HFFc6 (cell line): ENCODE data around the gene HSDL1. TPM values are rescaled to one million over a fixed set of nuclear protein-coding genes. Genes with fewer than 3 reads are reported as not detected.
"Not testable (repeated sequence)": the region's sequence is repeated elsewhere in the genome, so short reads cannot be mapped to it uniquely, and the experiment has no call there.

Experiments used
- DNase-seq: peaks from one replicate; pipeline ENCODE4 v3.0.0-alpha.2; 2018
- H3K27ac Mint-ChIP-seq: 2 replicates; pipeline ENCODE4 v1.8.0; 2020; ENCODE audit warnings: mild to moderate bottlenecking, mixed read lengths
- H3K27me3 Mint-ChIP-seq: 2 replicates; pipeline ENCODE4 v1.8.0; 2021; ENCODE audit warnings: mild to moderate bottlenecking, moderate library complexity, mixed read lengths; ENCODE audit not compliant: insufficient read depth
- H3K36me3 Mint-ChIP-seq: 2 replicates; pipeline ENCODE4 v1.8.0; 2021; ENCODE audit warnings: low read depth, mixed read lengths
- H3K4me1 Mint-ChIP-seq: 2 replicates; pipeline ENCODE4 v1.8.0; 2020; ENCODE audit warnings: low read depth, mixed read lengths
- H3K4me3 Mint-ChIP-seq: 2 replicates; pipeline ENCODE4 v1.8.0; 2020; ENCODE audit warnings: mild to moderate bottlenecking, moderate library complexity, mixed read lengths
- H3K9me3 Mint-ChIP-seq: 2 replicates; pipeline ENCODE4 v1.8.0; 2020; ENCODE audit warnings: mild to moderate bottlenecking, mixed read lengths
- CTCF ChIP-seq: fragments of 200-600 bp; sonication (generic); IDR thresholded peaks from 2 replicates; pipeline ENCODE4 v1.5.0; 2021; ENCODE audit warnings: antibody characterized with exemption, mild to moderate bottlenecking
- total RNA-seq, 6 experiments: library from RNA; stranded (reverse); fragmentation: NEBNext Ultra II Directional; extraction: Animal tissue kit (Norgen Biotek cat#: 25700); gene quantifications; 2 replicates in 1 of 6; 3 replicates in 5 of 6; pipeline ENCODE4 v1.2.3, GENCODE V29; 2021

HSDL1 gene
- total RNA-seq, 6 experiments from 2014 or later = 14.8 to 18.8 (median 17.2) TPM

- no peak overlapping the region for H3K27ac Mint-ChIP-seq
- 0 out of 2 replicates have a peak, but pooled peaks cover 3% of the 10 kb centered on the region for H3K36me3 Mint-ChIP-seq
- DNase-seq = no peak
- H3K4me3 Mint-ChIP-seq = no peak overlapping the region
- peaks cover 7% of the 10 kb centered on the region; the same call in 1 of the 2 replicates for H3K4me1 Mint-ChIP-seq
- H3K27me3 Mint-ChIP-seq = no peaks in the 10 kb centered on the region
- H3K9me3 Mint-ChIP-seq = no peaks in the 10 kb centered on the region
- TF ChIP-seq CTCF = no peak
These were observed 24.0 kb downstream of the HSDL1 start for GRCh38 chr16:84121007-84121406.

GRCh38 chr16:84120023-84120422 lies 25.0 kb downstream of the HSDL1 start:
- no peak overlapping the region for H3K27ac Mint-ChIP-seq
- H3K4me3 Mint-ChIP-seq = no peak overlapping the region
- H3K27me3 Mint-ChIP-seq = no peaks in the 10 kb centered on the region
- H3K4me1 Mint-ChIP-seq = peaks cover 15% of the 10 kb centered on the region
- H3K36me3 Mint-ChIP-seq = 0 out of 2 replicates have a peak, but pooled peaks cover 8% of the 10 kb centered on the region
- no peak for TF ChIP-seq CTCF
- no peak for DNase-seq
- no peaks in the 10 kb centered on the region for H3K9me3 Mint-ChIP-seq

- Mint-ChIP-seq H3K4me1 (peaks cover 16% of the 10 kb centered on the region), H3K36me3 (0 out of 2 replicates have a peak, but pooled peaks cover 8% of the 10 kb centered on the region), H3K4me3 (no peak overlapping the region), H3K9me3 (no peaks in the 10 kb centered on the region), H3K27ac (no peak overlapping the region), H3K27me3 (no peaks in the 10 kb centered on the region)
- no peak for TF ChIP-seq CTCF
- no peak for DNase-seq
These were observed 25.6 kb downstream of the HSDL1 start for GRCh38 chr16:84119368-84119767.

- not testable (repeated sequence) for H3K27me3 Mint-ChIP-seq, H3K27ac Mint-ChIP-seq, H3K9me3 Mint-ChIP-seq, H3K36me3 Mint-ChIP-seq, DNase-seq
- H3K4me3 Mint-ChIP-seq = peak overlapping the region; percentile 60
- peaks cover 16% of the 10 kb centered on the region for H3K4me1 Mint-ChIP-seq
These were observed 26.7 kb downstream of the HSDL1 start for GRCh38 chr16:84118315-84118714.

GRCh38 chr16:84117494-84117843 lies 27.5 kb downstream of the HSDL1 start:
- peaks cover 16% of the 10 kb centered on the region for H3K4me1 Mint-ChIP-seq

More at GRCh38 chr16:84117494-84117843, 27.5 kb downstream of the HSDL1 start:
- Mint-ChIP-seq H3K9me3 (no peaks in the 10 kb centered on the region), H3K27ac (peak overlapping the region; percentile 91), H3K4me3 (peak overlapping the region; percentile 91), H3K36me3 (0 out of 2 replicates have a peak, but pooled peaks cover 8% of the 10 kb centered on the region), H3K27me3 (no peaks in the 10 kb centered on the region)
- no peak for DNase-seq
- TF ChIP-seq CTCF = no peak
